ENCODE measurements around the gene TNS1. TPM values are rescaled to one million over a fixed set of nuclear protein-coding genes. Genes with fewer than 3 reads are reported as not detected.

Gene TNS1
- total RNA-seq, 1 donor from 2014 or later = 219 TPM

GRCh38 chr2:217941339-217941738, 61.5 kb downstream of the TNS1 start:
- Histone ChIP-seq H3K9me3 (ENCODE audit: insufficient read depth, low read depth, low read length) (no peaks in the 10 kb centered on the region), H3K79me2 (ENCODE audit: insufficient read depth, low read length) (peaks cover 85% of the 10 kb centered on the region), H4K20me1 (ENCODE audit: insufficient read depth, low read length) (peaks cover 61% of the 10 kb centered on the region), H2AFZ (ENCODE audit: low read depth, low read length) (no peak overlapping the region), H3K27ac (ENCODE audit: low read depth, low read length) (no peak overlapping the region), H3K4me1 (ENCODE audit: insufficient read depth, low read length) (peaks cover 70% of the 10 kb centered on the region), H3K4me2 (ENCODE audit: low read length) (peak overlapping the region; percentile 99), H3K27me3 (ENCODE audit: insufficient read depth, low read length) (no peaks in the 10 kb centered on the region), H3K36me3 (ENCODE audit: insufficient read depth, low read length) (no peaks in the 10 kb centered on the region), H3K9ac (ENCODE audit: low read length) (peak overlapping the region; percentile 87), H3K4me3 (ENCODE audit: insufficient read depth, low read depth, low read length) (peak overlapping the region; percentile 87)
- Mint-ChIP-seq H3K36me3 (ENCODE audit: low read depth, unreplicated experiment) (peaks cover 19% of the 10 kb centered on the region), H3K27ac (ENCODE audit: unreplicated experiment) (peak overlapping the region; percentile 53), H3K4me1 (ENCODE audit: low read depth, unreplicated experiment) (peaks cover 38% of the 10 kb centered on the region), H3K9me3 (ENCODE audit: unreplicated experiment) (peaks cover 2% of the 10 kb centered on the region), H3K4me3 (ENCODE audit: unreplicated experiment) (peak overlapping the region; percentile 96), H3K27me3 (ENCODE audit: low read depth, unreplicated experiment) (no peaks in the 10 kb centered on the region)
- FAIRE-seq (no peak), DNase-seq (ENCODE audit: low read depth) (no peak)
- TF ChIP-seq EZH2 (IDR thresholded peaks at IDR 0.05; ENCODE audit: insufficient read depth, low read length) (no peak), CTCF (IDR thresholded peaks at IDR 0.05; ENCODE audit: insufficient read depth, low read depth, low read length) (no peak)

- no peaks in the 10 kb centered on the region for H3K36me3 ChIP-seq (ENCODE audit: insufficient read depth, low read length)
- Mint-ChIP-seq H3K4me1 (ENCODE audit: low read depth, unreplicated experiment) (peaks cover 45% of the 10 kb centered on the region), H3K36me3 (ENCODE audit: low read depth, unreplicated experiment) (peaks cover 19% of the 10 kb centered on the region), H3K27me3 (ENCODE audit: low read depth, unreplicated experiment) (no peaks in the 10 kb centered on the region), H3K27ac (ENCODE audit: unreplicated experiment) (peak overlapping the region; percentile 4), H3K4me3 (ENCODE audit: unreplicated experiment) (peak overlapping the region; percentile 96), H3K9me3 (ENCODE audit: unreplicated experiment) (peaks cover 2% of the 10 kb centered on the region)
- no peaks in the 10 kb centered on the region for H3K27me3 ChIP-seq (ENCODE audit: insufficient read depth, low read length)
- FAIRE-seq (no peak), DNase-seq (ENCODE audit: low read depth) (no peak)
- H4K20me1 ChIP-seq (ENCODE audit: insufficient read depth, low read length) = peaks cover 53% of the 10 kb centered on the region
- H3K79me2 ChIP-seq (ENCODE audit: insufficient read depth, low read length) = peaks cover 88% of the 10 kb centered on the region
- peak overlapping the region; percentile 87 for H3K4me3 ChIP-seq (ENCODE audit: insufficient read depth, low read depth, low read length)
- H3K9me3 ChIP-seq (ENCODE audit: insufficient read depth, low read depth, low read length) = no peaks in the 10 kb centered on the region
- H3K4me1 ChIP-seq (ENCODE audit: insufficient read depth, low read length) = peaks cover 78% of the 10 kb centered on the region
- H3K27ac ChIP-seq (ENCODE audit: low read depth, low read length) = no peak overlapping the region
- H3K4me2 ChIP-seq (ENCODE audit: low read length) = peak overlapping the region; percentile 99
- TF ChIP-seq CTCF (IDR thresholded peaks at IDR 0.05; ENCODE audit: insufficient read depth, low read depth, low read length) (no peak), EZH2 (IDR thresholded peaks at IDR 0.05; ENCODE audit: insufficient read depth, low read length) (no peak)
- H2AFZ ChIP-seq (ENCODE audit: low read depth, low read length) = no peak overlapping the region
- H3K9ac ChIP-seq (ENCODE audit: low read length) = peak overlapping the region; percentile 87
Observed at GRCh38 chr2:217940261-217941220, 62.3 kb downstream of the TNS1 start.
